D341Med (cell line): ENCODE data around the gene KATNAL2.
A peak's percentile ranks its signal among the peaks of the same experiment; 100 is the strongest.
"Not testable (repeated sequence)": the region's sequence is repeated elsewhere in the genome, so short reads cannot be mapped to it uniquely, and the experiment has no call there.

Experiments
- DNase-seq: peaks from one replicate; pipeline ENCODE4 v3.0.0; 2012; ENCODE audit warnings: low spot score

KATNAL2 gene

DNA sequence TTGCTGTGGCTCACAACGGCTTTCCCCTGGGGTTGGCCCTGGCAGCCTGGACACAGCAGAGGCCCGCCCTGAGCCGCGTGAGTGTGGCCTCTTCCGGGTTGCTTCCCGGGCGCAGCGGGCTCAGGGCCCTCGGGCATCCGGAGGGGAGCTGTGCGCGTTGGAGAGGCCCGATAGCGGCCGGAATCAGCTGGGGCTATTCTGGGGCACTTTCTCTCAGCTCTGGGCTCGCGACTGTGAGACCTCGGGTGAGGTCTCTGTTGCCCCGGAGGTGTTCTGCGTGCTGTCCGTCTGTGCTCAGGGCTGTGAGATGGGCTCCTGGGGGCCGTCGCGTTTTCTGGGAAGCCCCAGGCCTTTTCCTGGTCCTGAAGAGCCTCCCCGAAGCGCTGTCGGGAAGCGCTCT, 117.2 kb downstream of the KATNAL2 start:
- DNase-seq: not testable (repeated sequence)

DNA sequence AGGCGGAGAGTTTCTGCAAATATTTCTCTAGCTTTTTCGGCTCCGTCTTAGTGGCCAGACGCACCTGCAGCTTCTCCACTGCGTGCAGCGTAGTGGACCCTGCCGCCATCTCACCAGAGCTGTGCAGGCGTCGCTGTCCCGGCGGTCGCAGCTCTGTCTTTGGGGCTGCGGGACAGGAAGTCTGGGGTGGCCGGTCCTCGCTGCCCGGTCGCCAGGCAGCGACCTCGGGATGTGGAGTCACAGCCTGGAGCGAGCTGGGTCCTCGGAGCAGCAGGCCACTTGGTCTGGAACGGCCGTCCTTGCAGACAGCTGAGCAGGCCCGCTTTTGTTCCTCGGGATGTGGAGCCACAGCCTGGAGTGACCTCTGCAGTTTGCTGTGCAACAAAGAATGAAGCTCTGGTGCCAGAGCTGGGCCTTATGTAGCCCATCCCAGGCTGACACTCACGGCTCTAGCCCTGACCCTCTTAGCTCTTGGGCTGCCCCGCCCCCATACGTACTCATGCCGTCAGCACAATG, 117.8 kb downstream of the KATNAL2 start, which contains the start of gene ELOA2:
TSS of gene ELOA2 (minus strand) at position 466 of the 516 bp plus-strand sequence. CDS start at position 109, 357 bp downstream.
- DNase-seq: no peak

DNA sequence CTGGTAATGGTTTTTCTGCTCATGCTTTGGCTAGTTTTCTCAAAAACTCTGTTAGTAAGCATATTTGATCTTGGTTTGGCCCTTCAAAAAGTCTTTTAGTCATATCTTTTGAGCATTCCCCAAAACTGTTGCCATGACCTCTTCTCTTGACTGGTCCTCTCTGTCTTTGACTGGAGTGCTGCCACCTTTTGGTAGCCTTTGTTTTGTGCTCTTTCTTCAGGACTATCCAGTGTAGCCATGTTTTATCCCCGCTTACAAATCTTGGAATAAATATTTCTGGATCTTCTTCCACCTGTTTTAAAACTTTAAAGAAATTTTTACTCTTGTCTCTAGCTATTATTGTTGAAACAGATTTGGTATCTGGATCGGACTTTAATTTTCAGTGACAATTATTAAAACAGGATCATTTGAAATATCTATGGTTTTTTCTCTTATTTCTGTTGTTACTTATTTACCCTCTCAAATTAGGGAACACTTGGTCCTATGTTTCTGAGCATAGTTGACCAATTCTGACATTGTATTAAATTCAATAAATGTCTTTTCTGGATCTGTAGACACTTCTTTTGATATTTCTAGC, 119.0 kb downstream of the KATNAL2 start:
- DNase-seq: peak; percentile 64

DNA sequence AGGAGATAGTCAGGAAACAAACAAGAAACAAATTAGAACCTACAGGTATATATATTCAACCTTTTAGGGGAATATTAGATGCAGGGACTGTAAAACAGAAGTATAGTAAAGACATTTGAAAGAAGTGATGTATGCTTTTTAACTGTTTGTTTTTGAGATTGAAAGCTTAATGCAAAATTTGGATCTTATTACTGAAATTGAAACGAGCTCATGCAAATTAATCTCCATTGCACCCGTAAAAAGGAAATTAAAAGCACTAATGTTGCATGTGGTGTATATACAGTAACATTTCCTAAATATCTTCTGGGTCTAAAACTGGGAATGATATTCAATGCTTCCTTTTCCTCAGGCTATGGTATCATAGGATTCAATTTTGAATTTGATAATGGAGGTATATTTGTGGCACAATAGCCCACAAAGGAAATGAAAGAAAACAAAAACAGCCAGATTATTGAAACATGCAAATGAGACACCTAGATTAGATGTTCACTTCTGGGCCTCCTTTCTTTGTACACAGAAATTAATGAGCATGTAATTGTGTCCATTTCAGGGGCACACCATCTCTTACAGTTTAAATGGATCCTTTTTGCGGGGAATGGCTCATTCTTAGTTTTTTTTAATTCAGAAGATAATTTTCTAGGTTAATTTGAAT, 119.7 kb downstream of the KATNAL2 start:
- DNase-seq: no peak

DNA sequence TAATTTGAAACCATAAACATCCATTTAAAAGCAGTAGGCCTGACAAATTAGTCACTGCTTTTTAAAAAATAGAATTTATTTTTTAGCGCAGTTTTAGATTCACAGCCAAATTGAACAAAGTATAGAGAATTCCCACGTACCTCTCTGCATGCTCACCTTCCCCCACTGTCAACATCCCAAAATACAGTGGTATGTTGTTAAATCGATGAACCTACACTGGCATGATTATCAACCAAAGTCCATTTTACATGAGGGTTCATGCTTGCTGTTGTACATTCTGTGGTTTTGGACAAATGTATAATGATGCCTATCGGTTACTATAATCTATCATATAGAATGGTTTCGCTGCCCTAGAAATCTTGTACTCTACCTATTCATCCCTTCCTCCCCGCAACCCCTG, 123.6 kb downstream of the KATNAL2 start:
- no peak for DNase-seq

DNA sequence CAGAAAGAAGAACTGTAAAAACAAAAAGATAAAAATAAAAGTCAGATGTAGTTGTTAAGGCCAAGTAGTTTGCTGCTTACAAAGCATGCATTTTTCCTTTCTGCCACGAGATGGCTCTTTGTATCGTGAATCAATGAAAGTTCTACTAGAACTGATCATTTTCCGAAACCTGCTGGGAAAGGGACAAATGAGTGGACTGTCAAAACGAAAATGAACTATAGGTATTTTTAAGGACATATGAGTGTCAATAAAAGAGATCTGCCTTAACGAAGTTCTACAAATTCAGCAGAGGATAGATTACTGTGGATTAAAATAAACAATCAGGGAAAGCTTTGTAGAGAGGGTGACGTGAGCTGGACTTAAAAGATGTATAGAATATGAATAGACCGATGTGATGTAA, 133.1 kb downstream of the KATNAL2 start:
- DNase-seq: no peak

DNA sequence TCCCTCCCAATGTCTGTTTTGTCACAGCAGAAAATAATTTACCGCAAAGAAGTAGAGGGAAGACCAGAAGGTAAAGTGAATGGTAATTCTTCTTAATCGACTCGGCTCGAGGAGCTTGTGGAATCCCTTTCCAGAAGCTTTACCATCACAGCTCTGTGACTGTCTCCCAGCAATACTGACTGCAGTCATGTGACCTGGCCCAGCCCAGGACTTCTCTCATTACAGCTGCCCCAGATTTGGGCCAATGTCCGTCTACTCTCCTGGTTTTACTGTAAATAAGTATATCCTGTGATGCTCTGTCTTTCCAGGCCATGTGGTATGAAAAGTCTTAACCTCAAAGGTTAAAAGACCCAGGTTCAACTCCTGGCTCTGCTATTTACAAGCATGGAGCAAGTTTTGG, 137.0 kb downstream of the KATNAL2 start:
- DNase-seq: no peak

DNA sequence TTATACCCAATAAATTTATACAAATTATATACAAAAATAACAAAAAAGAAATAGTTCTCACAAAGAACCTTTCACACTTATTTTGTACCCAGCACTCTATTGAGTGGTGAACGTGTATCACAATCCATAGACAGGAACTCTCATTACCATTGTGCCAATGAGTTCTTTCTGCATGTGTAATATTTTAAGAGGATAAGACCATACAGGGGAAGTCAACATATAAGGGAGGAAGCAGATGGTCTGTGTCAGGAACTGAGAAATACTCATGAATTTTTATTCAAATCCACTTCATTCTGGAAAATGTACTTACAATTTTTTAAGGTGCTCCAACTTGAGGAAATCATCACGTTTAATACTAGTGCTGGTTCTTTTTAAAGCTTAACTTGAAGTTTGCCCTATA, 145.1 kb downstream of the KATNAL2 start:
- DNase-seq: no peak

DNA sequence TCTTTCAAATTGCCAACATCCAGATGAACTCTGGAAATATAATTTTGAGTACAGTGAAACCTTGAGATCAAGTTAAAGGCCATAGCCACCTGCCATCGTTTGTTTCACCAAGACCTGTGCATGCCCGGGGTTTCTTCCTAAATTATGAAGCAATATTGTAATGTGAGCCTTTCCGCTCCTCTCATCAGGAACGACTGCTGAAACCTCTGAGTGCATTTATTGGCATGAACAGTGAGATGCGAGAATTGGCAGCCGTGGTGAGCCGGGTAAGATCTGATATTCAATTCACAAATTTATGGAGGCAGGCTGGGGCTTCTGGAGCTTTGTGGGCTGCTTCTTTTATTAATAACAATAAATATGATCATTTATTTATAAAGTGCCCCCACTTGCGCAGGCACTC, 145.7 kb downstream of the KATNAL2 start:
- no peak for DNase-seq

DNA sequence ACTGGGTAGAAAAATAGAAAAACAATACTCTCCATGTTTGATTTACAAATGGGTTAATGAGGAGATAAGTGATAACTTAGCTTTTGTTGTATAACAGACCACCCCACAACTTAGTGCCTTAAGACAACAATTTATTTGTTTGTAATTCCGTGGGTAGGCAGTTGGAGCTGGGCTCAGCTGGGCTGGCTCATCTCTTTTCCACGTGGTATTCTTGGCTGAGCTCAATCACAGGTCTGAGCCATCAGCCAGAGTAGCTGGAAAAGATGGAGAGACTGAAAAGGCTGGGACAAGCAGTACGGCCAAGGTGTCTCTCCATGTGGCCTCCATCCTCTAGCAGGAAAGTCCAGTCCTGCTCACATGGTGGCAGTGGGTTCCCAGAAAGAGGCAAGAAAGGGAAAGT, 150.2 kb downstream of the KATNAL2 start:
- no peak for DNase-seq

DNA sequence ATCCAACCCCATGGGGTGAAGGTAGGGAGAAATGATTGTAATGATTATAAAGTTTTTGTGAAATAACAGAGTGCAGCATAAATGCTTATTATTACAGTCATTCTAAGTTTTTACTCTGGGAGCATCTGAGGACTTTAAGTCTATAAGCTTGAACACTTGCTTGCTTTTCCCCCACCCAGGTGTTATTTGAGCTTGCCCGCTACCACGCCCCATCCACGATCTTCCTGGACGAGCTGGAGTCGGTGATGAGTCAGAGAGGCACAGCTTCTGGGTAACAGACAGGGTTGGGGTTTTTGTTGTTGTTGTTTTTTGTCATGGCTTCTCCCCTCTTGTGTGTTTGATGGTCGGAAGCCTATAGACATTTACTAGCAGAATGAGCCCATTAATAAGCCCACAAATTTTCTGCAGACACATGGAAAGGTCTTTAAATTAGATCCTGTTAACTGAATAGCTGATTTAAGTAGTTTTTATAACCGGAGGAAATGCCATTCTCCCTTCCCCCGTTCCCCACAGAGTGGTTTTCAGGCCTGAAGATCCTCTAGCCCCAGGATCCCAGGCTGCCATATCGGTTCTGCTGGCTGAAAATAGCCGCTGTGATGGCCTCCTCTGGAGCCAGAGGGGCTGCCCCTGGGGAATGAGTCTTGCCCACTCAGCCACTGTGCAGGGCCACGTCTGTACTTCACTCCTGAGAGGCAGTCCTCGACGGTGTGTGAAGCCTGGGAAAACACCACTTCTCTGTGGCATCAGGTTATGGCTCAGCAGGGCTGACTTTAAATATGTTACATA, 157.9 kb downstream of the KATNAL2 start:
- DNase-seq: no peak

DNA sequence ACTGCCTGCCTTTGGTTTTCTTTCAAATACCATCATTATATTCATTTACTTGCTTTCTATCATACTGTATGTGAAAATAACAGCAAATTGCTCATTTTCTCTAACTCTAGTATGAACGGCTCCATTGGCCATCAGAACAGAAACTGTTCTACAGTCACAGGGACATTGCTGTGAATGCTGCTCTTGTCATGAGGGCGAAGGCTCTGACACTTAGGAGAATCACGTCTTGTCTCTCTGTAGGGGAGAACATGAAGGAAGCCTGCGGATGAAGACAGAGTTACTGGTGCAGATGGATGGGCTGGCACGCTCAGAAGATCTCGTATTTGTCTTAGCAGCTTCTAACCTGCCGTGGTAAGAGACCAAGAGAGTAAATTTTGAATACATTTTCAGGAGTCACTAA, 159.7 kb downstream of the KATNAL2 start:
- no peak for DNase-seq

DNA sequence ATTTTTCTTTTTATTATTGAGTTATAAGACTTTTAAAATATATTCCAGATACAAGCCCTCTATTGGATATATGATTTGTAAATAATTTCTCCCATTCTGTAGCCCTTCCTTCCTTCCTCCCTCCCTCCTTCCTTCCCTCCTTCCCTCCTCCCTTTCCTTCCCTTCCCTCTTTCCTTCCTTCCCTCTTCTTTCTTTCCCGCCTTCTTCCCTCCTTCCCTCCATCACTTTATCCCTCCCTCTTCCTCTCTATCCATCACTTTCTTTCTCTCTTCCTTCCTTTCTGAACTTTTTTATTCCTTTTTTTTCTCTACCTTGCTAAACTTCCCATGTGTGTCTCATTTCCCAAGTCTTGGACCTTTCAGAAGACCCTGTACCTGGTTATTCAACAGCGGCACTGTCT, 163.5 kb downstream of the KATNAL2 start:
- no peak for DNase-seq

DNA sequence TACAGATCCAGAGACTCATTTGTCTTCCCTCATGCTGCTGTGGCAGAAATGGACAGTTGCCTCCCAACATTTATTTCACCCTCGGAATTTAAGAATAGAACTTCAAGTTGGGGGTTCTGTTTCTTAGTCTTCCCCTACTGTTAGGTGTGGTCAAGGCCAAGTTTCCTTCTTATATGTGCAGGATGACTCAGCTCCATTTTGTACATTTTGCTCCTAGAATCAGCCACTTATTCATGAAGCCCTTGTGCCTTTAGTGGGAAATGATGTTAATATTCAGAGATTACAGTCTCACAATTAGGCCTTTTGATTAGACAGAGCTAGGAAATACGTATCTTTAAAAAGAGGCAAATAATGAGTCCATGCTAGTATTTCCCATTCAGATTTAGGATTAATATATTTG, 164.2 kb downstream of the KATNAL2 start:
- DNase-seq: no peak

DNA sequence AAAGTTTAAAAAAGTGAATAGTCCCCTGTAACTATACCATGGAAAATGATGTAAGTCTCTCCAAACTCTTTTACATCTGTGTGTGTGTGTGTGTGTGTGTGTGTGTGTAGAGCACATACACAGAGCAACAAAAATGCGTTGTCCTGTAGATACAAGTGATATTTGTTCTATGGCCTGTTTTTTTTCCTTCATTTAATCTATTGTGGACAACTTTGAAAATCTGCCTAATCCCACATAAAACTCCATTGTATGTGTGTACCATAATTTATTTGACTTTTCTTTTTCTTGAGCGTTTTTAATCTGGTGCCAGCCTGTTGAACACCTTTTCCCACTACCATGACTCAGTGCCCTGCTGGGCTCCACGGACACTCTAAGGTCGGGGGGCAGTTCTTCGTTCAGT, 170.3 kb downstream of the KATNAL2 start:
- no peak for DNase-seq

DNA sequence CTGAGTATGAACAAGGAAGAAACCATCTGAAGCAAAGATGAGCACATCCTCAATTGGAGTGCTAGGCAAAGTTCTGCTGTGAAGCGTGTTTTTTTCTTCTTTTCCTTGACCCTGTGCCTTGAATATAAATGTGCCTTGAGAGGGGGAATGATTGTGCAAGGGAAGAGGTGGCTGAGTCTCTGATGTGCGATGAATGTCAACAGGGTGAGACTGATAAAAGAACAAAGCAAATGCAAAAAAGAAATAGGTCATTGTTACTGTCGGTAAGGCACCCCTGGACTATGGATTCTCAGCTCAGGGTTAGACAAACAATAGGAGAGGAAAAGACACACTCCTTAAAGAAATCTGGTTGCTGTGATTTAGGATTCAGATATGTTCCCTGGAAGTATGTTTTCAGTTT, 178.4 kb downstream of the KATNAL2 start:
- no peak for DNase-seq

DNA sequence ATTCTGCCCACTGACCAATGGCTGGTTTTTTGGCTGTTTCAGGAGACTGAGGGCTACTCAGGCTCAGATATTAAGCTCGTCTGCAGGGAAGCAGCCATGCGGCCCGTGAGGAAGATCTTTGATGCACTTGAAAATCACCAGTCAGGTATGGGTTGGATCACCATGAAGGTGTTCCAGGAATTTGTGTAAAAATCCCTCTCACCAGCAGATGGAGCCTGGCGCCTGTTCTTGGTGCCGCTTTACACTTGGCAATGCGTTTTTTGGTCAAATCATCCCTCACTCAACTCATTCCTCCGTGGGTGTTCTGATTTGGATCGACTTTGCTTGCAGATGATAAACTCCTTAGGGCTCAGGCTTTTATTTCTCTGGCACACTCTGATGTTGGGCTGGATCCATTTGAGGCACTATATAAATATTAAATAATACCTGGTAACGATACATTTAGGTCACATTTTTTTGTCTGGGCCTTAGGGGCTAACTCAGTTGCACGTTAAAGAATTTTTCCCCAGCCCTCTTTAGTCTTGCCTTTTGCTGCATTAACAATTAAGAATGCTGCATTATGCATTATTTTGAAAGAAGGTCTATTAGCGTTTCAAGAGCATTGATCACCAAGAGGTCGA, 182.9 kb downstream of the KATNAL2 start:
- peak; percentile 82 for DNase-seq

DNA sequence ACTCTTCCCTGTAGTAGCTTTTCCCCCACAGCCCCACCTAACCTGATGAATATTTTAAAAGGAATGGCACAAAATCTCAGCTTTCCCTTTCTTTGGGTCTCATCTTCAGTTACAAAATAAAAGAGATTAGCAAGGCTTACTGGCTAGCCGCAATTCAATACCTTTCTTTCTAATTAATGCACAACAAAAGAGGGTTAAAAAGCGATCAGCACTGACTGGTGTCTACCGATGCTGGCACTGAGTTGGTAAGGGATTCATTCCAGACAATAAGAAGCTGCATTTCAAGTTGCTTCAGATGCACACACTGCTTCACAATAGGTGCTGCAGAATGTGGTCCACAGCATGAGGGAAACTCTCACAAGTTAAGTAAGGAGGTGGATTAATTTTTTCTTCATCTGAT, 191.0 kb downstream of the KATNAL2 start:
- peak; percentile 56 for DNase-seq

DNA sequence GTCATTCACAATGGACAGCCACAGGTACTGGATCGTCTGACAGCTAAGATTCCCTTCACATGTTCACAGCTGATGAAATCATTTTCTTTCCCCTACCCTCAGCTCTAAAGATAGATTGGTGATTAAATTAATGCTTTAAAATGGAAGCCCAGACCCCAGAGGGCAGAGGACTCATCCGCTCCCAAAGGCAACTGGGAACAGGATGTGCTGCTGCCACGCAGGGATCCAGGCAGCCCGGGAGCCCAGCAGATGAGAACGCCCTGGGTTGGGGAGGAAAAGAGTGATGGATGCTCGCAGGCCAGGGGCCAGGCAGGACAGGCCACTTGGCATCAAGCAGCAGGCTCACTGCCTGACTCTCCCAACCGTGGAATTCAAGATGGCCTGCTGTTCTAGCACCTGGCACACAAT, 191.6 kb downstream of the KATNAL2 start:
- peak; percentile 41 for DNase-seq

DNA sequence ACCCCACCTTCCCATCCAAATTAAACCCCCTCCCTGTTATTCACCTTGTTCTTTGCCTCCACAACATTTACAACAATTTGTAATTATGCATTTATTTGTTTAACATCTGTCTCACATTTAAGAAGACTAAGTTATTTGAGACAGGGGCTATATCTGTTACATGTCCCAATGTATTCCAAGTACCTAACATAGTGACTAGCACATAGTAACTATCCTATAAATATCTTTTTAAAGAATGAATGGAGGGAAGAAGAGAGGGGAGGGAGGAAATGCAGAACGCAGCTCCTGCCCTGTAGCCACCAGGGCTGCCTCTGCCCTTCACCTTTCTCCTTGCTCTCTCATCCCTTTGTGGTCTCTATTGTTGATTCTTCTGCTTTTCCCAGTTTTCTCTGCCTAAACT, 192.3 kb downstream of the KATNAL2 start:
- DNase-seq: no peak

DNA sequence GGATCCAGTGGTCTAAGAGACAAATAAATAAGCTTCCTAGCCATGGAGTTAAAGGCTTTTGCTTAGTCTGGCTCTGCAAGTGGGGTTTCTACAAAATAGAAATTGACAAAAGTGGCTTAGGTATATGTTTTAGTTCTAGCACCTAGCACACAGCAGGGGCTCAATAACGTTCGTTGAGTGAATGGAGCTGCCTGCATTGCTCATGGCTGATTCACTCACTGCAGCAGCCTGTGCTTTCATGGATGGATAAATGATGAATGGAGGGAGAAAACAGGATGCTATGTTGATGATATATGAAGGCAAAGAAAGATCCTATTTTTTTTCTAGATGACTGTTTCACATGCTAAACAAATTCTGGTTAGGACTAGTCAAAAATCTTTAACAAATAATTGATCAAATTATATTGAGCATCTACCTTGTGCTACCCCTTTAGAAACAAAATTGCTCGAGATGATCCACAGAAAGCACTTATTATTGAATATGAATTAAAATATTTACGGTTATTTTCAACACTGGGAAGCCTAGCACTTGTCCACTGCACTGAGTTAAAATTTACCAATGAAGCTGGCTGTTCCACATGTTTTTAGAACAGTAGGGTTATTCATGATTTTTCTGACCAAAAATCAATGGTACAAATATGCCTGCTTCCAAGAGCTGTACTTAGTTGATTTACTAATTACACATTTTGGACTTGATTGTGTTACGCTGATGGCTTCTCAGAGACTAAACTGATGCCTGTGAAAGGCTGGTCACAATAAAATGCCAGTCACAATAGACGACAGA, 193.3 kb downstream of the KATNAL2 start:
- DNase-seq: no peak
